Effector memory CD4-positive, alpha-beta T cell (primary cell): Measurements from ENCODE around the gene SYCE3.
"Not testable (repeated sequence)": the region's sequence is repeated elsewhere in the genome, so short reads cannot be mapped to it uniquely, and the experiment has no call there.

Experiments used
- DNase-seq, 3 donors: peaks; one replicate each; pipeline ENCODE4 v3.0.0-alpha.2; 2020
- H3K27ac ChIP-seq: 2 replicates; pipeline ENCODE4 v1.7.0; 2013; ENCODE audit warnings: mild to moderate bottlenecking, low read length, moderate library complexity; ENCODE audit not compliant: insufficient read depth, poor library complexity, severe bottlenecking
- H3K27me3 ChIP-seq: replicated peaks from 2 replicates; pipeline ENCODE4 v1.7.0; 2013; ENCODE audit warnings: mild to moderate bottlenecking, low read length; ENCODE audit not compliant: insufficient read depth, control insufficient read depth, poor library complexity, severe bottlenecking
- H3K36me3 ChIP-seq: 2 replicates; pipeline ENCODE4 v1.7.0; 2013; ENCODE audit warnings: mild to moderate bottlenecking, low read length, moderate library complexity; ENCODE audit not compliant: control insufficient read depth, insufficient read depth
- H3K4me1 ChIP-seq: 2 replicates; pipeline ENCODE4 v1.7.0; 2013; ENCODE audit warnings: low read length, mild to moderate bottlenecking; ENCODE audit not compliant: control insufficient read depth, insufficient read depth, poor library complexity, severe bottlenecking
- H3K4me3 ChIP-seq: 2 replicates; pipeline ENCODE4 v1.7.0; 2013; ENCODE audit warnings: low read length, low read depth, mild to moderate bottlenecking; ENCODE audit not compliant: insufficient read depth, poor library complexity, severe bottlenecking
- H3K9me3 ChIP-seq: 2 replicates; pipeline ENCODE4 v1.7.0; 2013; ENCODE audit warnings: mild to moderate bottlenecking, low read length, moderate library complexity; ENCODE audit not compliant: control insufficient read depth

Gene SYCE3

DNA sequence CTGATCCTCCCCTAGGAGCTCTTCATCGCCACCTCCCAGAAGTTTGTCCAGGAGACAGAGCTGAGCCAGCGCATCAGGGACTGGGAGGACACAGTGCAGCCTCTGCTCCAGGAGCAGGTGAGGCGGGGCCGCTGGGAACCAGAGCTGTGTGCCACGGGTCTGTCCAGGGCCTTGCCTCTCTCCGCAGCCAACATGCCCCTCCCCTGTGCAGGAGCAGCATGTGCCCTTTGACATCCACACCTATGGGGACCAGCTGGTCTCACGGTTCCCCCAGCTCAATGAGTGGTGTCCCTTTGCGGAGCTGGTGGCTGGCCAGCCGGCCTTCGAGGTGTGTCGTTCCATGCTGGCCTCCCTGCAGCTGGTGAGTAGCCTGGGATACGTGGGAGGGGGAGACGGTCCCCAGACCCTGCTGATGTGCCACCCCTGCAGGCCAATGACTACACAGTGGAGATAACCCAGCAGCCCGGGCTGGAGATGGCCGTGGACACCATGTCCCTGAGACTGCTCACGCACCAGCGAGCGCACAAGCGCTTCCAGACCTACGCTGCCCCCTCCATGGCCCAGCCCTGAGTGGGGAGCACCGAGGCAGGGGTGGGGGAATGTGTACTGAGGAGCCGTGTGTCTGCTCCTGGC, 39.8 kb downstream of the SYCE3 start:
- Histone ChIP-seq H3K27me3 (no peaks in the 10 kb centered on the region), H3K4me3 (no peak overlapping the region), H3K4me1 (peaks cover 29% of the 10 kb centered on the region), H3K27ac (no peak overlapping the region), H3K36me3 (peaks cover 42% of the 10 kb centered on the region), H3K9me3 (no peaks in the 10 kb centered on the region)
- no peak for DNase-seq

DNA sequence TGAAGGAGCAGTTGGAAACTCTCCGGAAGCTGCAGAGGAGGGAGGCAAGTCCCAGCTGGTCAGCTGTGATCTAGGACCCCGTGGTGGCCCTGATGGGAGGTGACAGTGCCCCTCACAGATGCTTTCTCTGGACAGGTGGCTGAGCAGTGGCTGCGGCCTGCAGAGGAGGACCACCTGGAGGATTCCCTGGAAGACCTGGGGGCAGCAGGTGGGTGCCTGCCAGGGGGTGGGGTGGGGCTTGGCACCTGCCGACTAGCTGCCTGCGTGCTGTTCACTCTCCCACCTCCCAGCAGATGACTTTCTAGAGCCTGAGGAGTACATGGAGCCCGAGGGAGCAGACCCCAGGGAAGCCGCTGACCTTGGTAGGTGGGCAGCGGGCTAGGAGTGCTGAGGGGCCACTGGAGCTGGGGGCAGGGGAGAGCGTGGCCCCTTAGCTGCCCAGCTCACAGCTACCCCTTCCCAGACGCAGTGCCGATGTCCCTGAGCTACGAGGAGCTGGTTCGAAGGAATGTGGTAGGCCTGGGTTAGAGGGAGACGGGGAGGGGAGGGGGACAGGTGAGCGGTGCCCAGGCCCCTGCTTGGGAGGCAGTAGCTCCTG, 40.4 kb downstream of the SYCE3 start:
- H3K9me3 ChIP-seq: no peaks in the 10 kb centered on the region

DNA sequence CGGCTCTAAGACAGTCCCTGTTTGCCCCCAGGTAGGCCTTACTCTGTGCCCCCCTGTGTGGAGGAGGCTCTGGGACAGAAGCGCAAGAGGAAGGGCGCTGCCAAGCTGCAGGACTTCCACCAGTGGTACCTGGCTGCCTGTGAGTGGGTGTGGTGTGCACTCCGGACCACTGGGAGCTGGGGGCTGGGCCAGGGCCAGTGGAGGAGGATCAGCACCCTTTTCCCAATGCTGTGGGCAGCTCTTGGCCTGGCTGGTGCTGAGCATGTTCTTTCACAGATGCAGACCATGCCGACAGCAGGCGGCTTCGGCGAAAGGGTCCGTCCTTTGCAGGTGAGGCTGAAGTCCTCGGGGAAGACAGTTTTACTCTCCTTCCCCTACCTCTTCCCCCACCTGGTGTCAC, 41.0 kb downstream of the SYCE3 start:
- Histone ChIP-seq H3K4me1 (peaks cover 21% of the 10 kb centered on the region), H3K4me3 (no peak overlapping the region), H3K36me3 (peaks cover 54% of the 10 kb centered on the region), H3K9me3 (no peaks in the 10 kb centered on the region), H3K27ac (no peak overlapping the region), H3K27me3 (no peaks in the 10 kb centered on the region)
- no peak for DNase-seq

More for the DNA sequence above, 40.4 kb downstream of the SYCE3 start:
- H3K4me1 ChIP-seq: peaks cover 27% of the 10 kb centered on the region
- DNase-seq: no peak
- peaks cover 48% of the 10 kb centered on the region for H3K36me3 ChIP-seq
- no peaks in the 10 kb centered on the region for H3K27me3 ChIP-seq
- H3K27ac ChIP-seq: no peak overlapping the region
- H3K4me3 ChIP-seq: no peak overlapping the region

DNA sequence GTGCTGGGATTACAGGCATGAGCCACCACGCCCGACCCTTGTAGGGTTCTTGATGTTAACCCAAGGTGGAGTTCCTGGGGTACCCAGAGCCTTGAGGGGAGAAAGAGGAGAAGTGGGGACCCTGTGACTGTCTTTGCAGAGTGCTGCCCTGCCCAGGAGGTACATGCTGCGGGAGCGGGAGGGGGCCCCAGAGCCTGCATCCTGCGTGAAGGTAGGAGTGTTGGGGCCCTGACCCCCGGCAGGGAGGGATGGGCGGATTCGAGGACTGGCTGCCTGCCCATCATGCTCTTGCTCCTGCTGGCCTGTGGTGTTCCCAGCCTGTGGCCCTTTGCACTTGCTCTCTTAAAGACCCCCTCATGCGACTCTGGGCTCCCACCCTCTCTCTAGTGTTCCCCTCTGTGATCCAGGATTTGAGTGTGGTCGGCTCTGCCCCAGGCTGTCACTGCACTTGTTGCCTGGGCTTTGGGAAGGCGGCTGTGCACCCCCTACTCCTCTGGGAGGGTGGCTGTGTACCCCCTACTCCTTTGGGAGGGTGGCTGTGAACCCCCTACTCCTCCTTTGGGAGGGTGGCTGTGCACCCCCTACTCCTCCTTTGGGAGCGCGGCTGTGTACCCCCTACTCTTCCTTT, 41.8 kb downstream of the SYCE3 start:
- no peak for DNase-seq
- peaks cover 57% of the 10 kb centered on the region for H3K36me3 ChIP-seq
- H3K4me3 ChIP-seq: no peak overlapping the region

DNA sequence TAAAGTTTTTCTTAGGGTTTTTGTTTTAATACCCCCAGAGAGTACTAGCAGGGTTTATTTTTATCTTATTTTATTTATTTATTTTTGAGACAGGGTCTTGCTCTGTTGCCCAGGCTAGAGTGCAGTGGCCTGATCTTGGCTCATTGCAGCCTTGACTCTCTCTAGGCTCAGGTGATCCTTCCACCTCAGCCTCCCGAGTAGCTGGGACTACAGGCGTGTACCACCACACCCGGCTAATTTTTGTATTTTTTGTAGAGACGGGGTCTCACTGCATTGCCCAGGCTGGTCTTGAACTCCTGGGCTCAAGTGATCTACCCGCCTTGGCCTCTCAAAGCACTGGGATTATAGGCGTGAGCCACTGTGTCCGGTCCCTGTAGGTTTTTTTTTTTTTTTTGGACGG, 42.5 kb downstream of the SYCE3 start:
- Histone ChIP-seq H3K4me1 (peaks cover 13% of the 10 kb centered on the region), H3K36me3 (peaks cover 57% of the 10 kb centered on the region)
- not testable (repeated sequence) for DNase-seq, H3K4me3 ChIP-seq, H3K9me3 ChIP-seq, H3K27me3 ChIP-seq, H3K27ac ChIP-seq

More for the DNA sequence above, 41.8 kb downstream of the SYCE3 start:
- Histone ChIP-seq H3K4me1 (peaks cover 15% of the 10 kb centered on the region), H3K27ac (no peak overlapping the region), H3K9me3 (no peaks in the 10 kb centered on the region), H3K27me3 (no peaks in the 10 kb centered on the region)

DNA sequence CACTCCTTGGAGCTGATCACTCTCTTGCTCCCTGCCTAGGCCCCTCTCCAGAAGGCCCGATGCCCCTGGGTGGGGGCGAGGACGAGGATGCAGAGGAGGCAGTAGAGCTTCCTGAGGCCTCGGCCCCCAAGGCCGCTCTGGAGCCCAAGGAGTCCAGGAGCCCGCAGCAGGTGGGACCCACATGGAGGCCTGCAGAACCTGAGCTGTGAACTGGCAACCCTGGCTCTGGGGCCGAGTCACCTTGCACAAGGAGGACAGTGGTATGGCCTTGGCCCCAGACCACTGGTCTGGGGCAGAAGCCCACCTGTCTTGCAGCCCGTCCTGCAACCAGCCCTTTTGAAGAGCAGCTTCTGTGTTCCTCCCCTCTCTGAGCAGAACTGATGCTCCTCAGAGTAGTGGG, 43.6 kb downstream of the SYCE3 start:
- DNase-seq: no peak
- no peaks in the 10 kb centered on the region for H3K9me3 ChIP-seq
- peaks cover 2% of the 10 kb centered on the region for H3K4me1 ChIP-seq
- no peaks in the 10 kb centered on the region for H3K27me3 ChIP-seq
- no peak overlapping the region for H3K27ac ChIP-seq
- H3K4me3 ChIP-seq: no peak overlapping the region
- H3K36me3 ChIP-seq: peaks cover 63% of the 10 kb centered on the region

DNA sequence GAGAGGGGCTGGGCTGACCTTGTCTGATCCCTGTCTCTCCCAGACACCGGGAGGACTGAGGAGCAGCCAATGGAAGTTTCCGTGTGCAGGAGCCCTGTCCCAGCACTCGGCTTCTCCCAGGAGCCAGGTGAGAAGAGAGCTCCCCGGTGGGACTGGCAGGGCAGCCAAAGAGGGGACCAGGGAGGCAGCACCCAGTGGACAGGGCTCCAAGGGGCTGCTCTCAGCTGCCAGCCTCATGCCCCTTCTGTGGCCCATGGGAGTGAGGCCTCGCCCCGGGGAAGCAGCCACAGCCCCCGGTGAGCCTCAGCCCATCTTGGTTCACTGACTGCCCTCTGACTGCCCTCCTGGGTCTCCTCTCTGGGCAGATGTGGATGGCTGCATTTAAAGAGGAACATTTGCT, 44.1 kb downstream of the SYCE3 start:
- peaks cover 63% of the 10 kb centered on the region for H3K36me3 ChIP-seq
- H3K27me3 ChIP-seq: no peaks in the 10 kb centered on the region
- no peaks in the 10 kb centered on the region for H3K4me1 ChIP-seq
- no peaks in the 10 kb centered on the region for H3K9me3 ChIP-seq
- H3K27ac ChIP-seq: no peak overlapping the region
- H3K4me3 ChIP-seq: no peak overlapping the region
- DNase-seq: no peak

DNA sequence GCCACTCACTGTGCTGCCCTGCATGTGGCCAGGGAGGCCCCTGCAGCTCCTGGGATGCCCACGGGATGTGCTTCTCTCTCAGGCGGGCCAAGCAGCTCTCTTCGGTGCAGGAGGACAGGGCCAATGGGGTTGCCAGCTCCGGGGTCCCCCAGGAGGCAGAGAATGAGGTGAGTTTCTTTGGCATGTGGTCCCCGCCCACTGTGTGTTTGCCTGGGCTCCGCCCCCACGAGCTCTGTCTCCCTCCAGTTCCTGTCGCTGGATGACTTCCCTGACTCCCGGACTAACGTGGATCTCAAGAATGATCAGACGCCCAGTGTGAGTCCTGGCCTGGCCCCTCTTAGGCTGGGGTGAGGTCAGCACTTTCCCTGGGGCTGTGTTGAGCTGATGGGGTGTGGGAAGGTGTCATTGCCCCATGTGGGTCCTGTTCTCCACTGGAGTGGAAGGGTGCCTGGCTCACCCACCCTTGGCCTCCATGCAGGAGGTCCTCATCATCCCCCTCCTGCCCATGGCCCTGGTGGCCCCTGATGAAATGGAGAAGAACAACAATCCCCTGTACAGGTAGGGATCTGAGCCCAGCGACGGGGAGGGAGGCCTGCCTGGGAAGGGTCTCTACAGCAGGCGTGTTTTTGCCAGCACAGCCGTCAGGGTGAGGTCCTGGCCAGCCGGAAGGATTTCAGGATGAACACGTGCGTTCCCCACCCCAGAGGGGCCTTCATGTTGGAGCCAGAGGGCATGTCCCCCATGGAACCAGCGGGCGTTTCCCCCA, 45.0 kb downstream of the SYCE3 start:
- H3K4me3 ChIP-seq: no peak overlapping the region
- no peaks in the 10 kb centered on the region for H3K9me3 ChIP-seq
- H3K27ac ChIP-seq: no peak overlapping the region
- H3K4me1 ChIP-seq: no peaks in the 10 kb centered on the region
- no peaks in the 10 kb centered on the region for H3K27me3 ChIP-seq
- H3K36me3 ChIP-seq: peaks cover 58% of the 10 kb centered on the region
- no peak for DNase-seq

DNA sequence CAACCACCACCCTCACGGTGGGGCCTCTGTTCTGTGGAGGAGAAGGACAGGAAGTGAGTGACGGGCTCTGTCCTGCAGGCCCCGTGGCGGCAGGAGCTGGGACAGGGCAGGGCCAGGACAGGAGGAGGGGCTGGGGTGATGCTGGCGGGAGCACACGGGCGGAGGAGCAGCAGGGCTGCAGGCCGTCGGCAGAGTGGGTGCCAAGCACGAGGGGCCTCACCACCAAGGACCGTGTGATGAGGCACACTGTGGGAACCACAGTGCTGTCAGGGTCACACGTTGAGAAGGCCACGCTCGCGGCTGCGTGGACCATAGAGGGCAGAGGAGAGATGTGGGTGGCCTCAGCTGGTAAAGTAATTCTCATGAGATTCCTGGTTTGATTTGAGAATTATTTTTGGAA, 45.8 kb downstream of the SYCE3 start:
- Histone ChIP-seq H3K9me3 (no peaks in the 10 kb centered on the region), H3K4me1 (no peaks in the 10 kb centered on the region), H3K36me3 (peaks cover 56% of the 10 kb centered on the region), H3K4me3 (no peak overlapping the region), H3K27ac (no peak overlapping the region), H3K27me3 (no peaks in the 10 kb centered on the region)
- DNase-seq: no peak

DNA sequence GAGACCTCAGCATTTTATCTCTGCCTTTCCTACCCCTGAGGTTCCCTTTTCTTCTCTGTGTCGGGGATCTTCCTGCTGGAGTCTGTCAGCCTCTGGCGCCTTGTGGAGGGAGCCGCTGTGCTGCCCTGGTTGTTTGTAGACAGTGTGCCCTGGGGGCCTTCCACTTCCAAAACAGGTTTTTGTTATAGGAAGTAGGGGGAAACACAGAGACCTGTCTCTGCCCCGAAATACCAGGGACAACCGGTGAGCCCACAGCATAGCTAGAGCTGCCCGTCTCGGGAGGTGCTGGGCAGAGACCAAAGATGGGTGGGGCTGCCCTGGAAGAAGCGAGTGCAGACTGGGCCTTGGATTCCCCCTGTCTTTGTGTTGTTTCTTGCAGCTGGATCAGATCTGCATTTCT, 46.7 kb downstream of the SYCE3 start:
- no peak overlapping the region for H3K4me3 ChIP-seq
- H3K27me3 ChIP-seq: no peaks in the 10 kb centered on the region
- no peaks in the 10 kb centered on the region for H3K4me1 ChIP-seq
- no peak for DNase-seq
- no peaks in the 10 kb centered on the region for H3K9me3 ChIP-seq
- peaks cover 54% of the 10 kb centered on the region for H3K36me3 ChIP-seq
- H3K27ac ChIP-seq: no peak overlapping the region
